ENCODE measurements around the gene HNRNPL. TPM values are rescaled to one million over a fixed set of nuclear protein-coding genes. Genes with fewer than 3 reads are reported as not detected.

Gene HNRNPL
- total and polyA plus RNA-seq, 9 of the 15 experiments (the other 6 are each of a cell fraction or from before 2014, with no cell fraction given) = 39.5 to 610 (median 299) TPM

- no peak for TF ChIP-seq ZNF407 (IDR thresholded peaks at IDR 0.05; ENCODE audit: low read depth)
- no peak for TF ChIP-seq ZNF212 (CRISPR knock-in tag; IDR thresholded peaks at IDR 0.05)
- no peak for TF ChIP-seq E2F6 (IDR thresholded peaks at IDR 0.05; ENCODE audit: borderline replicate concordance in 1 of 2, extremely low read depth in 1 of 2, insufficient read depth in 1 of 2, insufficient read length in 1 of 2, low read depth in 1 of 2, low read length in 1 of 2, poor library complexity in 1 of 2, severe bottlenecking in 1 of 2)
- no peak for TF ChIP-seq MYC (IDR thresholded peaks at IDR 0.05; ENCODE audit: low read depth, low read length)
- TF ChIP-seq MYC (CRISPR knock-in tag; IDR thresholded peaks at IDR 0.05; ENCODE audit: borderline replicate concordance, low read depth) = no peak
- no peak for TF ChIP-seq ZNF311 (CRISPR knock-in tag; IDR thresholded peaks at IDR 0.05)
- no peak for TF ChIP-seq AFF1 (IDR thresholded peaks at IDR 0.05; ENCODE audit: low read depth in 1 of 2, partially characterized antibody in 2 of 2)
- no peak for TF ChIP-seq NR3C1 (CRISPR knock-in tag; IDR thresholded peaks at IDR 0.05)
- TF ChIP-seq ZNF77 (CRISPR knock-in tag; IDR thresholded peaks at IDR 0.05) = no peak
- no peak for TF ChIP-seq ETV5 (CRISPR knock-in tag; IDR thresholded peaks at IDR 0.05; ENCODE audit: low read depth)
These were observed 7.9 kb downstream of the HNRNPL start (continued) for GRCh38 chr19:38841787-38842438.
